ENCODE measurements around the gene HUWE1.

- TF ChIP-seq, protein P1, sequence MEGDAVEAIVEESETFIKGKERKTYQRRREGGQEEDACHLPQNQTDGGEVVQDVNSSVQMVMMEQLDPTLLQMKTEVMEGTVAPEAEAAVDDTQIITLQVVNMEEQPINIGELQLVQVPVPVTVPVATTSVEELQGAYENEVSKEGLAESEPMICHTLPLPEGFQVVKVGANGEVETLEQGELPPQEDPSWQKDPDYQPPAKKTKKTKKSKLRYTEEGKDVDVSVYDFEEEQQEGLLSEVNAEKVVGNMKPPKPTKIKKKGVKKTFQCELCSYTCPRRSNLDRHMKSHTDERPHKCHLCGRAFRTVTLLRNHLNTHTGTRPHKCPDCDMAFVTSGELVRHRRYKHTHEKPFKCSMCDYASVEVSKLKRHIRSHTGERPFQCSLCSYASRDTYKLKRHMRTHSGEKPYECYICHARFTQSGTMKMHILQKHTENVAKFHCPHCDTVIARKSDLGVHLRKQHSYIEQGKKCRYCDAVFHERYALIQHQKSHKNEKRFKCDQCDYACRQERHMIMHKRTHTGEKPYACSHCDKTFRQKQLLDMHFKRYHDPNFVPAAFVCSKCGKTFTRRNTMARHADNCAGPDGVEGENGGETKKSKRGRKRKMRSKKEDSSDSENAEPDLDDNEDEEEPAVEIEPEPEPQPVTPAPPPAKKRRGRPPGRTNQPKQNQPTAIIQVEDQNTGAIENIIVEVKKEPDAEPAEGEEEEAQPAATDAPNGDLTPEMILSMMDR (IDR thresholded peaks at IDR 0.05; ENCODE audit: low read depth, low read length) = no peak
- no peak for TF ChIP-seq EZH2phosphoT487 (IDR thresholded peaks at IDR 0.05; ENCODE audit: low read depth)
These were observed 3.5 kb downstream of the HUWE1 start for GRCh38 chrX:53682885-53683555.

All from OCI-LY3 (cell line).